ENCODE measurements around the gene BLOC1S3. TPM values are rescaled to one million over a fixed set of nuclear protein-coding genes. Genes with fewer than 3 reads are reported as not detected.

The BLOC1S3 gene
- total and polyA plus RNA-seq, 2 of the 4 experiments (the other 2 are of a cell fraction): 1.1 to 4.9 TPM

GRCh38 chr19:45213031-45213430, 34.4 kb downstream of the BLOC1S3 start:
- Histone ChIP-seq H3K14ac (replicated peaks; ENCODE audit: low read depth, low read length) (no peak overlapping the region), H3K4me3 (ENCODE audit: insufficient read depth, low read depth, low read length) (no peak overlapping the region), H2AFZ (replicated peaks; ENCODE audit: low read length, poor library complexity) (no peak overlapping the region), H3K4ac (ENCODE audit: low read depth, low read length) (no peak overlapping the region), H2BK5ac (ENCODE audit: low read depth, low read length, poor library complexity, severe bottlenecking) (no peak overlapping the region), H4K20me1 (ENCODE audit: insufficient read depth, low read length) (no peaks in the 10 kb centered on the region), H2AK5ac (ENCODE audit: low read depth, low read length) (no peak overlapping the region), H4K5ac (ENCODE audit: low read depth, low read length) (no peak overlapping the region), H3K36me3 (ENCODE audit: control insufficient read depth, insufficient read depth, low read length) (no peaks in the 10 kb centered on the region), H4K8ac (ENCODE audit: low read depth in 2 of 2, low read length in 2 of 2) (no peak overlapping the region), H3K9me3 (ENCODE audit: control insufficient read depth, insufficient read depth, low read length) (no peaks in the 10 kb centered on the region), H3K9me1 (ENCODE audit: insufficient read depth, low read length) (no peaks in the 10 kb centered on the region), H3K23ac (ENCODE audit: low read depth, low read length) (no peak overlapping the region), H3K9ac (ENCODE audit: low read depth, low read length) (no peak overlapping the region), H2BK15ac (ENCODE audit: low read depth, low read length) (no peak overlapping the region), H2BK20ac (ENCODE audit: low read depth, low read length) (no peak overlapping the region), H3K27ac (ENCODE audit: insufficient read depth, low read length) (no peak overlapping the region), H3K4me1 (ENCODE audit: control insufficient read depth, insufficient read depth, low read length) (peaks cover 3% of the 10 kb centered on the region; the same call in 1 of the 2 replicates), H3K56ac (ENCODE audit: extremely low read depth, insufficient read depth, low read length) (no peak overlapping the region), H4K91ac (ENCODE audit: insufficient read depth, low read depth, low read length) (no peak overlapping the region), H3K4me2 (ENCODE audit: low read depth, low read length) (no peak overlapping the region), H2BK120ac (ENCODE audit: low read depth, low read length) (no peak overlapping the region), H2AK9ac (replicated peaks; ENCODE audit: low read depth, low read length, poor library complexity) (no peak overlapping the region), H3K79me1 (ENCODE audit: low read depth in 1 of 2, low read length in 2 of 2) (no peaks in the 10 kb centered on the region), H3K27me3 (ENCODE audit: control insufficient read depth, insufficient read depth, low read length) (peaks cover 50% of the 10 kb centered on the region), H3K18ac (ENCODE audit: low read depth, low read length) (no peak overlapping the region)
- BruUV-seq (replicated peaks): no TSS peak
- 66% methylated on average over 11 of the region's 23 CpGs; no CpG with 5 or more reads in 1 of the 2 experiments for WGBS, 2 experiments (ENCODE audit: extremely low coverage in 2 of 2, insufficient read length in 1 of 2)
- in situ Hi-C loops (cut with MboI; ENCODE audit: low sequenced_read_pairs): no loop called here
- DNase-seq: no peak
- ATAC-seq (ENCODE audit: low read depth): no peak
- dilution Hi-C loops (cut with HindIII; ENCODE audit: low sequenced_read_pairs, unreplicated experiment): no loop called here
- ChIA-PET POLR2A (ENCODE audit: unreplicated experiment) (no interaction called here), CTCF (no interaction called here)
- TF ChIP-seq SMC3 (IDR thresholded peaks at IDR 0.05; ENCODE audit: low read depth, low read length) (no peak), RCOR1 (IDR thresholded peaks at IDR 0.05; ENCODE audit: insufficient replicate concordance, low read length) (no peak), CEBPB (IDR thresholded peaks at IDR 0.05; ENCODE audit: low read depth, low read length) (no peak), MXI1 (IDR thresholded peaks at IDR 0.05; ENCODE audit: borderline replicate concordance, low read depth, low read length) (no peak), RAD21 (IDR thresholded peaks at IDR 0.05; ENCODE audit: low read length) (no peak), MAFK (IDR thresholded peaks at IDR 0.05; ENCODE audit: low read depth, low read length) (no peak), RFX5 (IDR thresholded peaks at IDR 0.05; ENCODE audit: low read depth, low read length) (no peak), MAZ (IDR thresholded peaks at IDR 0.05; ENCODE audit: borderline replicate concordance, low read depth, low read length) (no peak), FOS (IDR thresholded peaks at IDR 0.05; ENCODE audit: low read depth, low read length) (no peak), POLR2A (IDR thresholded peaks at IDR 0.05; ENCODE audit: low read depth, low read length) (no peak), NFE2L2 (IDR thresholded peaks at IDR 0.05; ENCODE audit: low read depth, low read length) (no peak), USF2 (IDR thresholded peaks at IDR 0.05; ENCODE audit: low read depth, low read length) (no peak)
- TF ChIP-seq, protein P1, sequence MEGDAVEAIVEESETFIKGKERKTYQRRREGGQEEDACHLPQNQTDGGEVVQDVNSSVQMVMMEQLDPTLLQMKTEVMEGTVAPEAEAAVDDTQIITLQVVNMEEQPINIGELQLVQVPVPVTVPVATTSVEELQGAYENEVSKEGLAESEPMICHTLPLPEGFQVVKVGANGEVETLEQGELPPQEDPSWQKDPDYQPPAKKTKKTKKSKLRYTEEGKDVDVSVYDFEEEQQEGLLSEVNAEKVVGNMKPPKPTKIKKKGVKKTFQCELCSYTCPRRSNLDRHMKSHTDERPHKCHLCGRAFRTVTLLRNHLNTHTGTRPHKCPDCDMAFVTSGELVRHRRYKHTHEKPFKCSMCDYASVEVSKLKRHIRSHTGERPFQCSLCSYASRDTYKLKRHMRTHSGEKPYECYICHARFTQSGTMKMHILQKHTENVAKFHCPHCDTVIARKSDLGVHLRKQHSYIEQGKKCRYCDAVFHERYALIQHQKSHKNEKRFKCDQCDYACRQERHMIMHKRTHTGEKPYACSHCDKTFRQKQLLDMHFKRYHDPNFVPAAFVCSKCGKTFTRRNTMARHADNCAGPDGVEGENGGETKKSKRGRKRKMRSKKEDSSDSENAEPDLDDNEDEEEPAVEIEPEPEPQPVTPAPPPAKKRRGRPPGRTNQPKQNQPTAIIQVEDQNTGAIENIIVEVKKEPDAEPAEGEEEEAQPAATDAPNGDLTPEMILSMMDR (conservative IDR thresholded peaks at IDR 0.05; ENCODE audit: low read depth, low read length): no peak
- TF ChIP-seq, protein P2, sequence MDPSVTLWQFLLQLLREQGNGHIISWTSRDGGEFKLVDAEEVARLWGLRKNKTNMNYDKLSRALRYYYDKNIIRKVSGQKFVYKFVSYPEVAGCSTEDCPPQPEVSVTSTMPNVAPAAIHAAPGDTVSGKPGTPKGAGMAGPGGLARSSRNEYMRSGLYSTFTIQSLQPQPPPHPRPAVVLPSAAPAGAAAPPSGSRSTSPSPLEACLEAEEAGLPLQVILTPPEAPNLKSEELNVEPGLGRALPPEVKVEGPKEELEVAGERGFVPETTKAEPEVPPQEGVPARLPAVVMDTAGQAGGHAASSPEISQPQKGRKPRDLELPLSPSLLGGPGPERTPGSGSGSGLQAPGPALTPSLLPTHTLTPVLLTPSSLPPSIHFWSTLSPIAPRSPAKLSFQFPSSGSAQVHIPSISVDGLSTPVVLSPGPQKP (IDR thresholded peaks at IDR 0.05; ENCODE audit: borderline replicate concordance, low read depth, low read length): no peak
- intact Hi-C loops (cut with micrococcal nuclease): no loop called here
